ENCODE measurements around the gene AGRP.
"Not testable (repeated sequence)": the region's sequence is repeated elsewhere in the genome, so short reads cannot be mapped to it uniquely, and the experiment has no call there.

The AGRP gene

GRCh38 chr16:67518676-67519075 is 35.3 kb upstream of the AGRP start:
- Histone ChIP-seq H3K27ac (no peak overlapping the region), H3K36me3 (no peaks in the 10 kb centered on the region), H3K4me1 (ENCODE audit: control insufficient read depth in 1 of 2, insufficient read depth in 1 of 2, low read depth in 1 of 2, low read length in 1 of 2) (peaks cover 24 to 27% of the 10 kb centered on the region in 2 experiments), H3K27me3 (no peaks in the 10 kb centered on the region), H3K9me3 (no peaks in the 10 kb centered on the region), H3K4me3 (ENCODE audit: low read depth in 1 of 2, low read length in 1 of 2) (no peak overlapping the region)
- no peak for TF ChIP-seq CTCF (IDR thresholded peaks at IDR 0.05)

- Histone ChIP-seq H3K4me3 (ENCODE audit: low read depth in 1 of 2, low read length in 1 of 2) (no peak overlapping the region), H3K4me1 (ENCODE audit: control insufficient read depth in 1 of 2, insufficient read depth in 1 of 2, low read depth in 1 of 2, low read length in 1 of 2) (peaks cover 24 to 27% of the 10 kb centered on the region in 2 experiments), H3K36me3 (no peaks in the 10 kb centered on the region), H3K27me3 (no peaks in the 10 kb centered on the region), H3K27ac (no peak overlapping the region), H3K9me3 (no peaks in the 10 kb centered on the region)
- TF ChIP-seq CTCF (IDR thresholded peaks at IDR 0.05): no peak
These were observed 34.5 kb upstream of the AGRP start for GRCh38 chr16:67517661-67518423.

- Histone ChIP-seq H3K4me1 (ENCODE audit: control insufficient read depth in 1 of 2, insufficient read depth in 1 of 2, low read depth in 1 of 2, low read length in 1 of 2) (peaks cover 24 to 27% of the 10 kb centered on the region in 2 experiments), H3K9me3 (no peaks in the 10 kb centered on the region), H3K27me3 (no peaks in the 10 kb centered on the region), H3K36me3 (no peaks in the 10 kb centered on the region), H3K4me3 (ENCODE audit: low read depth in 1 of 2, low read length in 1 of 2) (no peak overlapping the region), H3K27ac (no peak overlapping the region)
- TF ChIP-seq CTCF (IDR thresholded peaks at IDR 0.05): no peak
These were observed 33.8 kb upstream of the AGRP start for GRCh38 chr16:67517155-67517445.

- Histone ChIP-seq H3K27ac (peak overlapping the region; percentile 20), H3K27me3 (no peaks in the 10 kb centered on the region), H3K4me3 (ENCODE audit: low read depth in 1 of 2, low read length in 1 of 2) (no peak overlapping the region), H3K9me3 (no peaks in the 10 kb centered on the region), H3K4me1 (ENCODE audit: control insufficient read depth in 1 of 2, insufficient read depth in 1 of 2, low read depth in 1 of 2, low read length in 1 of 2) (peaks cover 20 to 23% of the 10 kb centered on the region in 2 experiments), H3K36me3 (no peaks in the 10 kb centered on the region)
- TF ChIP-seq CTCF (IDR thresholded peaks at IDR 0.05): no peak
These were observed 33.2 kb upstream of the AGRP start for GRCh38 chr16:67516296-67517154.

- no peaks in the 10 kb centered on the region for H3K36me3 ChIP-seq
- H3K4me1 ChIP-seq (ENCODE audit: control insufficient read depth in 1 of 2, insufficient read depth in 1 of 2, low read depth in 1 of 2, low read length in 1 of 2): peaks cover 12 to 19% of the 10 kb centered on the region in 2 experiments
- H3K27ac ChIP-seq: peak overlapping the region; percentile 24
- H3K27me3 ChIP-seq: no peaks in the 10 kb centered on the region
- no peak overlapping the region for H3K4me3 ChIP-seq (ENCODE audit: low read depth in 1 of 2, low read length in 1 of 2)
- no peaks in the 10 kb centered on the region for H3K9me3 ChIP-seq
- peak; percentile 82 for TF ChIP-seq CTCF (IDR thresholded peaks at IDR 0.05)
These were observed 31.1 kb upstream of the AGRP start for GRCh38 chr16:67514382-67514828.

- not testable (repeated sequence) for H3K36me3 ChIP-seq; H3K9me3 ChIP-seq; H3K27me3 ChIP-seq; H3K4me3 ChIP-seq (ENCODE audit: low read depth in 1 of 2, low read length in 1 of 2)
- Histone ChIP-seq H3K4me1 (ENCODE audit: control insufficient read depth in 1 of 2, insufficient read depth in 1 of 2, low read depth in 1 of 2, low read length in 1 of 2) (peaks cover 12 to 19% of the 10 kb centered on the region in 2 experiments), H3K27ac (peak overlapping the region; percentile 24)
These were observed 30.5 kb upstream of the AGRP start for GRCh38 chr16:67513892-67514291.
